SK-N-SH treated with all-trans-retinoic acid at 6 μM for 48 hours (cell line): ENCODE data around the gene ABCF2.

Experiments
- CSDC2 ChIP-seq: fragments of 250-450 bp; sonication (Bioruptor Pico); IDR thresholded peaks from 2 replicates; pipeline ENCODE4 v1.5.0; 2020; ENCODE audit warnings: mild to moderate bottlenecking, moderate library complexity
- GLIS3 ChIP-seq: fragments of 250-450 bp; sonication (Bioruptor Pico); IDR thresholded peaks from 2 replicates; pipeline ENCODE4 v1.5.0; 2020; ENCODE audit warnings: mild to moderate bottlenecking, moderate library complexity
- PPARA ChIP-seq: fragments of 250-450 bp; sonication (Bioruptor Pico); IDR thresholded peaks from 2 replicates; pipeline ENCODE4 v1.5.0; 2020; ENCODE audit warnings: mild to moderate bottlenecking, borderline replicate concordance
- ZNF70 ChIP-seq: fragments of 450-650 bp; formaldehyde crosslinking; IDR thresholded peaks from 2 replicates; pipeline ENCODE4 v1.5.0; 2020; ENCODE audit warnings: mild to moderate bottlenecking, moderate library complexity
- TF ChIP-seq, protein P1 (sequence below): fragments of 250-450 bp; sonication (Bioruptor Pico); IDR thresholded peaks from 2 replicates; pipeline ENCODE4 v1.8.0; 2020; ENCODE audit warnings: mild to moderate bottlenecking, moderate library complexity, borderline replicate concordance
- TF ChIP-seq, protein P2 (sequence below): fragments of 250-450 bp; sonication (Bioruptor Pico); IDR thresholded peaks from 2 replicates; pipeline ENCODE4 v1.8.0; 2021; ENCODE audit warnings: low read depth, mild to moderate bottlenecking, moderate library complexity, borderline replicate concordance

DNA sequence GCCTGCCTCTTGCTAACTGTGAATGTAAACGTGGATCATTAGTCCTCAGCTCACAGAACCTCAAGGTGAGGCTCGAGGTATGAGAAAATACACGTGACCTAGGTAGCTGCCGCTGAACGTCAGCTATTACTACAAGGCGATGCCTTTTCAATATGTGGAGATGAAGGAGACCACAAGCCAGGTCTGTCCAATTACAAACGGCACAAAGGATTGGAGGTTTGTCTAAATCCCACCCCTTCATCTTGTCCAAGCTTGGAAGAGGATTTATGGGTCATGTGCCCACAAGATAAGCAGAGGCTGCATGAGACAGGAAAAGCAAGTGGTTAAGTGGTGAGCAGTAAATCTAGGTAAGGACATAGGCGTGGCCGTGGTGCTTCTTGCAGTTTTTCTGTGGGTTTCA, 20.1 kb downstream of the ABCF2 start:
- TF ChIP-seq, protein P1, sequence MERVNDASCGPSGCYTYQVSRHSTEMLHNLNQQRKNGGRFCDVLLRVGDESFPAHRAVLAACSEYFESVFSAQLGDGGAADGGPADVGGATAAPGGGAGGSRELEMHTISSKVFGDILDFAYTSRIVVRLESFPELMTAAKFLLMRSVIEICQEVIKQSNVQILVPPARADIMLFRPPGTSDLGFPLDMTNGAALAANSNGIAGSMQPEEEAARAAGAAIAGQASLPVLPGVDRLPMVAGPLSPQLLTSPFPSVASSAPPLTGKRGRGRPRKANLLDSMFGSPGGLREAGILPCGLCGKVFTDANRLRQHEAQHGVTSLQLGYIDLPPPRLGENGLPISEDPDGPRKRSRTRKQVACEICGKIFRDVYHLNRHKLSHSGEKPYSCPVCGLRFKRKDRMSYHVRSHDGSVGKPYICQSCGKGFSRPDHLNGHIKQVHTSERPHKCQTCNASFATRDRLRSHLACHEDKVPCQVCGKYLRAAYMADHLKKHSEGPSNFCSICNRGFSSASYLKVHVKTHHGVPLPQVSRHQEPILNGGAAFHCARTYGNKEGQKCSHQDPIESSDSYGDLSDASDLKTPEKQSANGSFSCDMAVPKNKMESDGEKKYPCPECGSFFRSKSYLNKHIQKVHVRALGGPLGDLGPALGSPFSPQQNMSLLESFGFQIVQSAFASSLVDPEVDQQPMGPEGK (CRISPR knock-in tag), result no peak
- TF ChIP-seq CSDC2 (CRISPR knock-in tag) (no peak), PPARA (CRISPR knock-in tag) (no peak), ZNF70 (CRISPR knock-in tag) (no peak), GLIS3 (CRISPR knock-in tag) (no peak)
- TF ChIP-seq, protein P2, sequence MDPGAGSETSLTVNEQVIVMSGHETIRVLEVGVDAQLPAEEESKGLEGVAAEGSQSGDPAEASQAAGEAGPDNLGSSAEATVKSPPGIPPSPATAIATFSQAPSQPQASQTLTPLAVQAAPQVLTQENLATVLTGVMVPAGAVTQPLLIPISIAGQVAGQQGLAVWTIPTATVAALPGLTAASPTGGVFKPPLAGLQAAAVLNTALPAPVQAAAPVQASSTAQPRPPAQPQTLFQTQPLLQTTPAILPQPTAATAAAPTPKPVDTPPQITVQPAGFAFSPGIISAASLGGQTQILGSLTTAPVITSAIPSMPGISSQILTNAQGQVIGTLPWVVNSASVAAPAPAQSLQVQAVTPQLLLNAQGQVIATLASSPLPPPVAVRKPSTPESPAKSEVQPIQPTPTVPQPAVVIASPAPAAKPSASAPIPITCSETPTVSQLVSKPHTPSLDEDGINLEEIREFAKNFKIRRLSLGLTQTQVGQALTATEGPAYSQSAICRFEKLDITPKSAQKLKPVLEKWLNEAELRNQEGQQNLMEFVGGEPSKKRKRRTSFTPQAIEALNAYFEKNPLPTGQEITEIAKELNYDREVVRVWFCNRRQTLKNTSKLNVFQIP (CRISPR knock-in tag), result no peak
